H1 (cell line): Measurements from ENCODE around the gene ARHGDIB. TPM values are rescaled to one million over a fixed set of nuclear protein-coding genes. Genes with fewer than 3 reads are reported as not detected.

Experiments
- CTCF ChIA-PET: fragments of 300-600 bp; sonication (Branson Sonifier 250); formaldehyde crosslinking; loops from one replicate; lab custom pipeline; 2021; ENCODE audit not compliant: partially characterized antibody; lab: Charles Lee
- POLR2A ChIA-PET: fragments of 300-600 bp; sonication (Branson Sonifier 250); formaldehyde crosslinking; loops from one replicate; lab custom pipeline; 2021; ENCODE audit warnings: inconsistent platforms; ENCODE audit not compliant: partially characterized antibody; lab: Charles Lee
- DNase-seq, 2 experiments: peaks; one replicate each; pipeline versions ENCODE4 v3.0.0 to v3.0.0-alpha.2; 2010 to 2022; ENCODE audit warnings: low spot score in 2 of 2, low read depth in 1 of 2, mixed read lengths in 1 of 2
- FAIRE-seq: peaks from 2 replicates; lab custom pipeline; 2011; peaks lifted over from hg19 to GRCh38; lab: Jason Lieb, UNC
- H2AFZ ChIP-seq: 2 replicates; pipeline ENCODE4 v1.8.1; 2012; ENCODE audit warnings: low read length, inconsistent platforms
- H2AK5ac ChIP-seq: 2 replicates; pipeline ENCODE4 v1.6.1; 2013; ENCODE audit warnings: low read depth, low read length
- H2BK120ac ChIP-seq: replicated peaks from 2 replicates; pipeline ENCODE3; 2013; ENCODE audit warnings: low read depth, low read length, inconsistent platforms
- H2BK12ac ChIP-seq: 2 replicates; pipeline ENCODE4 v1.6.1; 2013; ENCODE audit warnings: low read depth, low read length
- H2BK15ac ChIP-seq: 2 replicates; pipeline ENCODE4 v1.6.1; 2013; ENCODE audit warnings: low read length
- H2BK20ac ChIP-seq: 2 replicates; pipeline ENCODE4 v1.6.1; 2013; ENCODE audit warnings: low read length
- H2BK5ac ChIP-seq: 2 replicates; pipeline ENCODE4 v1.6.1; 2013; ENCODE audit warnings: low read depth, low read length
- H3K14ac ChIP-seq: 2 replicates; pipeline ENCODE4 v1.6.1; 2013; ENCODE audit warnings: inconsistent platforms; ENCODE audit not compliant: insufficient read length
- H3K18ac ChIP-seq: 2 replicates; pipeline ENCODE4 v1.6.1; 2013; ENCODE audit warnings: low read length; ENCODE audit errors: extremely low read depth
- H3K23ac ChIP-seq: 2 replicates; pipeline ENCODE4 v1.6.1; 2013; ENCODE audit warnings: inconsistent platforms; ENCODE audit not compliant: insufficient read length
- H3K23me2 ChIP-seq: 2 replicates; pipeline ENCODE4 v1.6.1; 2013; ENCODE audit warnings: low read depth, low read length
- H3K27ac ChIP-seq: 2 replicates; pipeline ENCODE4 v1.6.1; 2011; ENCODE audit warnings: low read depth, low read length, inconsistent platforms
- H3K27me3 ChIP-seq, 4 experiments: replicated peaks in 1 of 4; 1 replicate in 1 of 4; 2 replicates in 3 of 4; pipeline versions ENCODE4 v1.6.1 to v1.8.1; 2011 to 2013; ENCODE audit warnings: low read length in 3 of 4, mild to moderate bottlenecking in 3 of 4, inconsistent platforms in 2 of 4, mixed read lengths in 2 of 4, moderate library complexity in 1 of 4; ENCODE audit not compliant: control insufficient read depth in 3 of 4, insufficient read depth in 3 of 4; ENCODE audit errors: extremely low read depth in 1 of 4
- H3K36me3 ChIP-seq, 4 experiments: 2 replicates each; pipeline versions ENCODE4 v1.6.1 to v1.8.1; 2011 to 2013; ENCODE audit warnings: mild to moderate bottlenecking in 4 of 4, low read length in 3 of 4, moderate library complexity in 2 of 4, control low read depth in 1 of 4, inconsistent platforms in 1 of 4; ENCODE audit not compliant: insufficient read depth in 4 of 4, control insufficient read depth in 2 of 4
- H3K4ac ChIP-seq: replicated peaks from 2 replicates; pipeline ENCODE3; 2013; ENCODE audit warnings: low read length, low read depth, mixed read lengths, inconsistent platforms; ENCODE audit not compliant: insufficient read length
- H3K4me1 ChIP-seq, 4 experiments: replicated peaks in 1 of 4; 1 replicate in 1 of 4; 2 replicates in 3 of 4; pipeline versions ENCODE4 v1.6.1 to v1.8.1; 2011 to 2013; ENCODE audit warnings: low read length in 3 of 4, inconsistent platforms in 2 of 4, mixed read lengths in 1 of 4; ENCODE audit not compliant: insufficient read depth in 4 of 4, control insufficient read depth in 3 of 4
- H3K4me2 ChIP-seq, 2 experiments: 2 replicates each; pipeline versions ENCODE4 v1.6.1 to v1.8.1; 2011 to 2013; ENCODE audit warnings: low read depth in 2 of 2, low read length in 2 of 2, control low read depth in 1 of 2, inconsistent platforms in 1 of 2, mild to moderate bottlenecking in 1 of 2; ENCODE audit not compliant: insufficient read depth in 1 of 2
- H3K4me3 ChIP-seq, 4 experiments: fragments of 200-600, 300-600 bp in 1 of 4; sonication (generic), shearing (Covaris generic), sonication (Bioruptor Twin) in 1 of 4; 2 replicates each; pipeline versions ENCODE4 v1.5.1 to v1.8.1; 2011 to 2016; ENCODE audit warnings: low read length in 4 of 4, low read depth in 3 of 4, control low read depth in 2 of 4, inconsistent platforms in 2 of 4, mild to moderate bottlenecking in 2 of 4, mixed read lengths in 1 of 4, moderate library complexity in 1 of 4; ENCODE audit not compliant: insufficient read depth in 2 of 4; ENCODE audit errors: extremely low read depth in 1 of 4
- H3K56ac ChIP-seq: replicated peaks from 2 replicates; pipeline ENCODE3; 2013; ENCODE audit warnings: low read depth, mild to moderate bottlenecking, mixed read lengths, low read length, inconsistent platforms; ENCODE audit not compliant: insufficient read length
- H3K79me1 ChIP-seq: 2 replicates; pipeline ENCODE4 v1.6.1; 2013; ENCODE audit warnings: low read depth, low read length, control low read depth
- H3K79me2 ChIP-seq, 2 experiments: 2 replicates each; pipeline versions ENCODE4 v1.6.1 to v1.8.1; 2012 to 2013; ENCODE audit warnings: low read length in 2 of 2, mild to moderate bottlenecking in 2 of 2, inconsistent platforms in 1 of 2; ENCODE audit not compliant: insufficient read depth in 2 of 2, control insufficient read depth in 1 of 2
- H3K9ac ChIP-seq, 4 experiments: replicated peaks in 1 of 4; 1 replicate in 1 of 4; 2 replicates in 3 of 4; pipeline versions ENCODE4 v1.6.1 to v1.8.1; 2011 to 2013; ENCODE audit warnings: low read depth in 3 of 4, low read length in 3 of 4, control low read depth in 2 of 4, mild to moderate bottlenecking in 2 of 4, moderate library complexity in 2 of 4, inconsistent platforms in 1 of 4; ENCODE audit errors: extremely low read depth in 1 of 4
- H3K9me3 ChIP-seq, 2 experiments: 2 replicates each; pipeline versions ENCODE4 v1.6.1 to v1.8.1; 2012 to 2013; ENCODE audit warnings: mild to moderate bottlenecking in 2 of 2, moderate library complexity in 2 of 2, control low read depth in 1 of 2, inconsistent platforms in 1 of 2, low read depth in 1 of 2, low read length in 1 of 2, mixed read lengths in 1 of 2; ENCODE audit not compliant: insufficient read depth in 2 of 2
- H4K20me1 ChIP-seq, 2 experiments: replicated peaks in 1 of 2; 2 replicates each; pipeline versions ENCODE3 to v1.8.1; 2011 to 2013; ENCODE audit warnings: inconsistent platforms in 2 of 2, low read length in 2 of 2, mild to moderate bottlenecking in 1 of 2; ENCODE audit not compliant: insufficient read depth in 2 of 2, control insufficient read depth in 1 of 2
- H4K5ac ChIP-seq: 2 replicates; pipeline ENCODE4 v1.6.1; 2013; ENCODE audit warnings: low read length, low read depth, mixed read lengths, inconsistent platforms; ENCODE audit not compliant: insufficient read length
- H4K8ac ChIP-seq: 2 replicates; pipeline ENCODE4 v1.8.0; 2013; ENCODE audit warnings: mild to moderate bottlenecking, moderate library complexity, low read length, inconsistent platforms; ENCODE audit not compliant: insufficient read depth; ENCODE audit errors: extremely low read depth
- H4K91ac ChIP-seq: replicated peaks from 2 replicates; pipeline ENCODE3; 2013; ENCODE audit warnings: low read length, mixed read lengths, inconsistent platforms; ENCODE audit not compliant: insufficient read length
- BACH1 ChIP-seq: IDR thresholded peaks from 2 replicates; pipeline ENCODE4 v1.6.1; 2012; ENCODE audit warnings: low read length, improper control_type of control experiment
- CHD1 ChIP-seq: IDR thresholded peaks from 2 replicates; pipeline ENCODE4 v1.6.1; 2012; ENCODE audit warnings: low read depth, low read length, improper control_type of control experiment
- SP4 ChIP-seq: IDR thresholded peaks from 2 replicates; pipeline ENCODE4 v1.6.1; 2012; ENCODE audit warnings: low read length, inconsistent platforms
- WGBS, 2 experiments: shearing (Covaris generic) in 1 of 2; methylation state at CpG; one replicate each; pipeline versions ENCODE4 v1.1.6 to v1.1.7; 2013 to 2015; ENCODE audit warnings: low lambda C conversion rate in 2 of 2, mixed read lengths in 2 of 2, inconsistent platforms in 1 of 2, low coverage in 1 of 2, missing lambda C conversion rate in 1 of 2; ENCODE audit not compliant: insufficient replicate concordance in 2 of 2, insufficient coverage in 1 of 2, insufficient read length in 1 of 2; ENCODE audit errors: extremely low coverage in 1 of 2, missing lambda C conversion rate in 1 of 2; 5-methylcytosine and 5-hydroxymethylcytosine counted together
- polyA plus RNA-seq, 7 experiments: library from polyadenylated mRNA; depleted of rRNA in 3 of 7; stranded (reverse) in 5 of 7; unstranded in 2 of 7; fragments of >200 nt in 5 of 7; fragments of 200-250 nt in 2 of 7; gene quantifications; 1 replicate in 5 of 7; 2 replicates in 1 of 7; 4 replicates in 1 of 7; pipeline versions ENCODE4 v1.2.1 to v1.2.3, GENCODE V29; 2011 to 2013; ENCODE audit warnings: missing spikeins in 2 of 7, mixed read lengths in 2 of 7
- total RNA-seq: library from RNA; stranded (reverse); fragmentation: NEBNext Ultra II Directional; extraction: Animal tissue kit (Norgen Biotek cat#: 25700); gene quantifications from 2 replicates; pipeline ENCODE4 v1.2.1, GENCODE V29; 2021

Gene ARHGDIB
- total and polyA plus RNA-seq, 2 of the 8 experiments (the other 6 are each of a cell fraction or from before 2014, with no cell fraction given), result 0.82 to 1.3 TPM

DNA sequence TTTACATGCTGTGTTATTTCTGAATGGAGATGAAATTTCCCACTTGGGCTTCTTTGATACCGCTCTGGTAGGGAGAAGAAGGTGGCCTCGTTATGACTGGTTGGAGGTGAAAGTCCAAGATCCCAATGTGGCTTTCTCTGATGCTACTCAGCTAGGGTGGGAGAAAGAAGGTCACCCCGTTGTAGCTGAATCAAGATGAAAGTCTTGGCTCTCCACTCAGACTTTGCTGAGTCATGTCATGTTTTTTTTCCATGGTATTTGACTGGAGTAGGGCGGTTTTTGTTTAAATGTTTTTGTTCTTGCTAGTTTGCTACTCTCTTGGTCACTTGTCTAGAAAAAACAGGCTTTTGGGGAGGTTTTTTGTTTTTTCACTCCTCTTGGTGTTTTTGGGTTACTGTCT, 9.1 kb upstream of the ARHGDIB start:
- Histone ChIP-seq H3K56ac (no peak overlapping the region), H2AK5ac (no peak overlapping the region), H2BK12ac (no peak overlapping the region), H4K8ac (no peak overlapping the region), H3K9ac (no peak overlapping the region), H4K20me1 (no peaks in the 10 kb centered on the region), H3K14ac (no peak overlapping the region), H3K36me3 (no peaks in the 10 kb centered on the region), H3K18ac (no peak overlapping the region), H3K79me2 (no peaks in the 10 kb centered on the region), H3K79me1 (no peaks in the 10 kb centered on the region), H2BK5ac (no peak overlapping the region), H3K27me3 (peaks cover 0 to 1% (median 0%) of the 10 kb centered on the region in 4 experiments; a peak in 1 of 7 replicates), H3K23ac (no peak overlapping the region), H3K4me1 (no peaks in the 10 kb centered on the region), H2BK120ac (no peak overlapping the region), H3K27ac (no peak overlapping the region), H3K4ac (no peak overlapping the region)
- POLR2A ChIA-PET, result no interaction called here
- FAIRE-seq, result no peak
- no peak for TF ChIP-seq SP4
- TF ChIP-seq BACH1, result 0 out of 2 replicates have a peak, but pooled peaks have one; percentile 22
- no peak for TF ChIP-seq CHD1
- TF ChIP-seq, all 59 proteins: peak for 1
- no peaks in the 10 kb centered on the region for H3K23me2 ChIP-seq
- CTCF ChIA-PET, result no interaction called here
- no peak overlapping the region for H2BK20ac ChIP-seq
- DNase-seq, result no peak
- H3K4me2 ChIP-seq, result no peak overlapping the region
- H4K5ac ChIP-seq, result no peak overlapping the region
- no peak overlapping the region for H4K91ac ChIP-seq
- 62% methylated on average over 4 of the region's 4 CpGs; no CpG with 5 or more reads in 1 of the 2 experiments for WGBS, 2 experiments
- H2AFZ ChIP-seq, result no peak overlapping the region
- H3K4me3 ChIP-seq, result no peak overlapping the region
- H2BK15ac ChIP-seq, result no peak overlapping the region
- no peaks in the 10 kb centered on the region for H3K9me3 ChIP-seq
